Stomach (tissue), 4 donors: ENCODE data around the gene MCOLN3.

Experiments
- POLR2A ChIP-seq, 4 donors: fragments of 450-650 bp; IDR thresholded peaks; one replicate each; pipeline ENCODE4 v1.6.1; 2016; ENCODE audit warnings: antibody characterized with exemption in 4 of 4, control low read depth in 2 of 4, mild to moderate bottlenecking in 1 of 4, moderate library complexity in 1 of 4
- POLR2AphosphoS5 ChIP-seq, 3 donors: sonication (generic); formaldehyde crosslinking; IDR thresholded peaks; one replicate each; pipeline ENCODE4 v1.6.1; 2016; ENCODE audit warnings: antibody characterized with exemption in 3 of 3
- TF ChIP-seq, protein P1 (sequence below), 7 experiments: fragments of 450-650 bp in 4 of 7; fragments of 200-600 bp in 3 of 7; sonication (generic) in 3 of 7; IDR thresholded peaks; one replicate each; pipeline ENCODE4 v1.5.1; 2016 to 2019; ENCODE audit warnings: antibody characterized with exemption in 7 of 7, control low read depth in 2 of 7, mild to moderate bottlenecking in 1 of 7

DNA sequence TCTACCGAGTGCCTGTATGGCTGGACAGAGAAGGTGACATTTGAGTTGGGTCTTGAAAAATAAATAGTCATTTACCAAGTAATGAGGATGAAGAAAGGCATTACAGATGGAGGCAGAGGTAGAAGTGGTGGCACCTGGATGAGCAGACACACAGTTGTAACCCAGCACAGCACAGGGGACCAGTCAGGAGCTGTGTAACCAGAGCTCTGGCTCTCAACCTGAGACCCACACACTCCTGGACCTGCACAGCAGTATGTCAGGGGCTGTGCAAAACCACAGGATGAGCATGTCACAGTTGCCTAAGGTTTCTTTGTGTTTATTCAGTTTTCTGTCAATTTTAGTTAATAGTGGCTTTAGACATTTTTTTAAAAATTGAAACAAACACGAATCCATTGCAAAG, 11.3 kb upstream of the MCOLN3 start:
- TF ChIP-seq POLR2AphosphoS5 (IDR thresholded peaks at IDR 0.05) (no peak), POLR2A (IDR thresholded peaks at IDR 0.05) (no peak)
- TF ChIP-seq, protein P1, sequence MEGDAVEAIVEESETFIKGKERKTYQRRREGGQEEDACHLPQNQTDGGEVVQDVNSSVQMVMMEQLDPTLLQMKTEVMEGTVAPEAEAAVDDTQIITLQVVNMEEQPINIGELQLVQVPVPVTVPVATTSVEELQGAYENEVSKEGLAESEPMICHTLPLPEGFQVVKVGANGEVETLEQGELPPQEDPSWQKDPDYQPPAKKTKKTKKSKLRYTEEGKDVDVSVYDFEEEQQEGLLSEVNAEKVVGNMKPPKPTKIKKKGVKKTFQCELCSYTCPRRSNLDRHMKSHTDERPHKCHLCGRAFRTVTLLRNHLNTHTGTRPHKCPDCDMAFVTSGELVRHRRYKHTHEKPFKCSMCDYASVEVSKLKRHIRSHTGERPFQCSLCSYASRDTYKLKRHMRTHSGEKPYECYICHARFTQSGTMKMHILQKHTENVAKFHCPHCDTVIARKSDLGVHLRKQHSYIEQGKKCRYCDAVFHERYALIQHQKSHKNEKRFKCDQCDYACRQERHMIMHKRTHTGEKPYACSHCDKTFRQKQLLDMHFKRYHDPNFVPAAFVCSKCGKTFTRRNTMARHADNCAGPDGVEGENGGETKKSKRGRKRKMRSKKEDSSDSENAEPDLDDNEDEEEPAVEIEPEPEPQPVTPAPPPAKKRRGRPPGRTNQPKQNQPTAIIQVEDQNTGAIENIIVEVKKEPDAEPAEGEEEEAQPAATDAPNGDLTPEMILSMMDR (IDR thresholded peaks at IDR 0.05), result no peak
